Astrocyte (in vitro differentiated cells and primary cell): ENCODE results near the gene ZNF732. TPM values are rescaled to one million over a fixed set of nuclear protein-coding genes. Genes with fewer than 3 reads are reported as not detected.
A peak's percentile ranks its signal among the peaks of the same experiment; 100 is the strongest.

Experiments
- DNase-seq: peaks from one replicate; pipeline ENCODE4 v3.0.0-alpha.2; 2010; ENCODE audit warnings: low read depth
- FAIRE-seq: peaks from 2 replicates; lab custom pipeline; 2011; peaks lifted over from hg19 to GRCh38; lab: Jason Lieb, UNC
- H2AFZ ChIP-seq: 2 replicates; pipeline ENCODE4 v1.6.0; 2012; ENCODE audit warnings: low read depth, low read length, inconsistent platforms
- H3K27ac ChIP-seq: 2 replicates; pipeline ENCODE4 v1.5.1; 2011; ENCODE audit warnings: low read depth, low read length, inconsistent platforms
- H3K27me3 ChIP-seq: 2 replicates; pipeline ENCODE4 v1.6.0; 2011; ENCODE audit warnings: low read length, inconsistent platforms; ENCODE audit not compliant: insufficient read depth
- H3K36me3 ChIP-seq: 2 replicates; pipeline ENCODE4 v1.5.1; 2011; ENCODE audit warnings: low read length, inconsistent platforms; ENCODE audit not compliant: insufficient read depth
- H3K4me1 ChIP-seq: 2 replicates; pipeline ENCODE4 v1.5.1; 2011; ENCODE audit warnings: low read length, inconsistent platforms; ENCODE audit not compliant: insufficient read depth
- H3K4me2 ChIP-seq: 2 replicates; pipeline ENCODE4 v1.6.0; 2012; ENCODE audit warnings: low read length, inconsistent platforms
- H3K4me3 ChIP-seq: 2 replicates; pipeline ENCODE4 v1.5.1; 2011; ENCODE audit warnings: low read depth, mild to moderate bottlenecking, low read length, inconsistent platforms; ENCODE audit not compliant: insufficient read depth
- H3K79me2 ChIP-seq: 2 replicates; pipeline ENCODE4 v1.6.0; 2012; ENCODE audit warnings: mild to moderate bottlenecking, low read length, inconsistent platforms; ENCODE audit not compliant: insufficient read depth
- H3K9ac ChIP-seq: 2 replicates; pipeline ENCODE4 v1.6.0; 2012; ENCODE audit warnings: mild to moderate bottlenecking, low read length, inconsistent platforms
- H3K9me3 ChIP-seq: 2 replicates; pipeline ENCODE4 v1.5.1; 2012; ENCODE audit warnings: low read depth, mild to moderate bottlenecking, low read length, inconsistent platforms; ENCODE audit not compliant: insufficient read depth
- H4K20me1 ChIP-seq: 2 replicates; pipeline ENCODE4 v1.6.0; 2012; ENCODE audit warnings: low read length, inconsistent platforms; ENCODE audit not compliant: insufficient read depth
- H3K27ac Mint-ChIP-seq: one replicate; pipeline ENCODE4 v1.8.0; 2021; ENCODE audit warnings: mild to moderate bottlenecking, mixed read lengths; ENCODE audit not compliant: unreplicated experiment
- H3K27me3 Mint-ChIP-seq: one replicate; pipeline ENCODE4 v1.8.0; 2021; ENCODE audit warnings: low read depth, mixed read lengths; ENCODE audit not compliant: unreplicated experiment
- H3K36me3 Mint-ChIP-seq: one replicate; pipeline ENCODE4 v1.8.0; 2021; ENCODE audit warnings: low read depth, mixed read lengths; ENCODE audit not compliant: unreplicated experiment
- H3K4me1 Mint-ChIP-seq: one replicate; pipeline ENCODE4 v1.8.0; 2021; ENCODE audit warnings: low read depth, mixed read lengths; ENCODE audit not compliant: unreplicated experiment
- H3K4me3 Mint-ChIP-seq: one replicate; pipeline ENCODE4 v1.8.0; 2021; ENCODE audit warnings: mild to moderate bottlenecking, moderate library complexity, mixed read lengths; ENCODE audit not compliant: unreplicated experiment
- H3K9me3 Mint-ChIP-seq: one replicate; pipeline ENCODE4 v1.8.0; 2021; ENCODE audit warnings: mild to moderate bottlenecking, mixed read lengths; ENCODE audit not compliant: unreplicated experiment
- EZH2 ChIP-seq: IDR thresholded peaks from 2 replicates; pipeline ENCODE4 v1.6.1; 2012; ENCODE audit warnings: mild to moderate bottlenecking, low read length, inconsistent platforms; ENCODE audit not compliant: insufficient read depth
- total RNA-seq: library from RNA; stranded (reverse); gene quantifications from 2 replicates; pipeline ENCODE4 v1.2.1, GENCODE V29; 2021
- TF ChIP-seq, protein P1 (sequence below): IDR thresholded peaks from 2 replicates; pipeline ENCODE4 v1.5.1; 2011; ENCODE audit warnings: low read depth, mild to moderate bottlenecking, inconsistent platforms, low read length, moderate library complexity; ENCODE audit not compliant: insufficient read depth

Gene ZNF732
- total RNA-seq, 1 donor from 2014 or later, result 1.4 TPM

- peak overlapping the region; percentile 100 for H3K4me2 ChIP-seq
- no peaks in the 10 kb centered on the region for H3K27me3 ChIP-seq
- peak overlapping the region; percentile 97 for H3K4me3 Mint-ChIP-seq
- peaks cover 9% of the 10 kb centered on the region for H4K20me1 ChIP-seq
- H3K27me3 Mint-ChIP-seq, result peaks cover 3% of the 10 kb centered on the region
- no peak for FAIRE-seq
- H3K4me3 ChIP-seq, result peak overlapping the region; percentile 80
- peak overlapping the region; percentile 100 for H2AFZ ChIP-seq
- peaks cover 18% of the 10 kb centered on the region for H3K9me3 Mint-ChIP-seq
- peak overlapping the region; percentile 69 for H3K27ac ChIP-seq
- no peaks in the 10 kb centered on the region for H3K9me3 ChIP-seq
- no peak for DNase-seq
- peaks cover 9% of the 10 kb centered on the region for H3K4me1 Mint-ChIP-seq
- H3K36me3 ChIP-seq, result no peaks in the 10 kb centered on the region
- no peak overlapping the region for H3K27ac Mint-ChIP-seq
- H3K4me1 ChIP-seq, result peaks cover 7% of the 10 kb centered on the region
- H3K36me3 Mint-ChIP-seq, result peaks cover 22% of the 10 kb centered on the region
- H3K9ac ChIP-seq, result peak overlapping the region; percentile 82
- TF ChIP-seq EZH2, result no peak
- TF ChIP-seq, protein P1, sequence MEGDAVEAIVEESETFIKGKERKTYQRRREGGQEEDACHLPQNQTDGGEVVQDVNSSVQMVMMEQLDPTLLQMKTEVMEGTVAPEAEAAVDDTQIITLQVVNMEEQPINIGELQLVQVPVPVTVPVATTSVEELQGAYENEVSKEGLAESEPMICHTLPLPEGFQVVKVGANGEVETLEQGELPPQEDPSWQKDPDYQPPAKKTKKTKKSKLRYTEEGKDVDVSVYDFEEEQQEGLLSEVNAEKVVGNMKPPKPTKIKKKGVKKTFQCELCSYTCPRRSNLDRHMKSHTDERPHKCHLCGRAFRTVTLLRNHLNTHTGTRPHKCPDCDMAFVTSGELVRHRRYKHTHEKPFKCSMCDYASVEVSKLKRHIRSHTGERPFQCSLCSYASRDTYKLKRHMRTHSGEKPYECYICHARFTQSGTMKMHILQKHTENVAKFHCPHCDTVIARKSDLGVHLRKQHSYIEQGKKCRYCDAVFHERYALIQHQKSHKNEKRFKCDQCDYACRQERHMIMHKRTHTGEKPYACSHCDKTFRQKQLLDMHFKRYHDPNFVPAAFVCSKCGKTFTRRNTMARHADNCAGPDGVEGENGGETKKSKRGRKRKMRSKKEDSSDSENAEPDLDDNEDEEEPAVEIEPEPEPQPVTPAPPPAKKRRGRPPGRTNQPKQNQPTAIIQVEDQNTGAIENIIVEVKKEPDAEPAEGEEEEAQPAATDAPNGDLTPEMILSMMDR, result no peak
- H3K79me2 ChIP-seq, result peaks cover 39% of the 10 kb centered on the region
Measured at GRCh38 chr4:336893-337142, 31.5 kb upstream of the ZNF732 start.

DNA sequence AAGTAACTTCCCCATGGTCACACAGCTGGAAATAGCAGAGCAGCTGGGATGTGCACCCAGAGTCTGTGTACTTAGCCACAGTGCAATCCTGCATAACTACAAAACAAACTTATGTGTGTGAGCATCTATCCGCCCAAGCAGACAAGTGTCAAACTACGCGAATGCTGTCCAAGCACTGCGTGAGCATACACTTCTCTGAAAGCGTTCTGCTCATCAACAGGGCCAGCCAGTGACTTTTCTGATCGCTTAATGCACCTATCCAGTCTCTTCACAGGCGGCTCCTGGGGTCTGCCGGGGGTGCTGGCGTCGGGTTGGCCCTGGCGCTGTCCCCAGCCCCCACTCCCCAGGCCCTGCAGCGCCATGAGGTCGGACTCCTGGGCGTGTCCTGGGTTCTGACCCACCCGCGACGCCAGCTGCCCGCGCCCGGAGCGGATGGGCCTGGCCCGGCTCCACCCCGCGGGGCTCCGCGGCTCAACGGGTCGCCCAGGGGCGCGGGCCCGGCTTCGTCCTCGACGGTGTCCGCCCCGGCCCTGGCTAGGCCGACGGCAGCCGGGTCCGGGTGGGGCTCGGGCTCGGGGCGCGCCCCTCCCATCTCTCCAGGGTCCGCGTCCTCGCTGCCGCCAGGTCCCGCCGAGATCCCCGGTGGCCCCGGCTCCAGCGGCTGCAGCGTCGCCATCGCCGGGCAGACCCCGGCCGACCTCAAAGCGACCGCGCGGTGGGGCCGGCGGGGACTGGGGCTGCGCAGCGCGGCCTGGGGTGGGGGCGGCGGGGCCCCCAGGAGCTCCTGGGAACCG lies 31.0 kb upstream of the ZNF732 start:
- no peaks in the 10 kb centered on the region for H3K9me3 ChIP-seq
- Mint-ChIP-seq H3K4me1 (peaks cover 9% of the 10 kb centered on the region), H3K36me3 (peaks cover 17% of the 10 kb centered on the region), H3K9me3 (peaks cover 18% of the 10 kb centered on the region), H3K4me3 (peak overlapping the region; percentile 79), H3K27me3 (peaks cover 3% of the 10 kb centered on the region), H3K27ac (peak overlapping the region; percentile 75)
- H3K27me3 ChIP-seq, result no peaks in the 10 kb centered on the region
- peaks cover 9% of the 10 kb centered on the region for H4K20me1 ChIP-seq
- TF ChIP-seq EZH2, result no peak
- TF ChIP-seq, protein P1, result no peak
- H2AFZ ChIP-seq, result peak overlapping the region; percentile 100
- H3K4me1 ChIP-seq, result peaks cover 7% of the 10 kb centered on the region
- H3K36me3 ChIP-seq, result no peaks in the 10 kb centered on the region
- H3K27ac ChIP-seq, result no peak overlapping the region
- H3K9ac ChIP-seq, result peak overlapping the region; percentile 82
- DNase-seq (no peak), FAIRE-seq (no peak)
- peaks cover 34% of the 10 kb centered on the region for H3K79me2 ChIP-seq
- H3K4me2 ChIP-seq, result peak overlapping the region; percentile 100
- H3K4me3 ChIP-seq, result peak overlapping the region; percentile 80

DNA sequence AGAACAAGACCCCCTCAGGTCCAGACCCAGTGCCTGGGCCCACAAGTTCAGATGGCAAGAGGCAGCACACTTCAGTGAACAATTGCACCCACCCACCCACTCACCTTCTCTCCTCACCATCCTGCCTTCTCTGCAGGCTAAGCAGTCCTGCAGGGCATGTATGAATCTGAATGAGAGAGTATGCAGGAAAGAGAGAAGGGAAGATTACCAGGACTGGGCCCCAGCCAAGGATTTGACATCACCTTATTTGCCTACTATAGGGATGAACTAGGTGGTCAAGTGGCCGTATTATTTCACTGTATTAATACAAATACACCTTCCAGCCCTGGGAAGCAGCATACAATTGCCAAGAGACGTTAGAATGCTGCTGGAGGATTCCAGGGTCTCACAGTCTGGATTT lies 30.2 kb upstream of the ZNF732 start:
- TF ChIP-seq, protein P1, result no peak
- TF ChIP-seq EZH2, result no peak
- peak overlapping the region; percentile 51 for H2AFZ ChIP-seq

More for the DNA sequence above, 30.2 kb upstream of the ZNF732 start:
- Histone ChIP-seq H4K20me1 (peaks cover 9% of the 10 kb centered on the region), H3K27me3 (no peaks in the 10 kb centered on the region), H3K9ac (no peak overlapping the region), H3K9me3 (no peaks in the 10 kb centered on the region), H3K4me1 (peaks cover 7% of the 10 kb centered on the region), H3K4me2 (no peak overlapping the region), H3K36me3 (no peaks in the 10 kb centered on the region), H3K79me2 (peaks cover 26% of the 10 kb centered on the region), H3K4me3 (no peak overlapping the region), H3K27ac (no peak overlapping the region)
- no peak for DNase-seq
- Mint-ChIP-seq H3K9me3 (peaks cover 16% of the 10 kb centered on the region), H3K27me3 (peaks cover 3% of the 10 kb centered on the region), H3K4me1 (peaks cover 9% of the 10 kb centered on the region), H3K27ac (no peak overlapping the region), H3K36me3 (peaks cover 17% of the 10 kb centered on the region), H3K4me3 (peak overlapping the region; percentile 79)
- FAIRE-seq, result no peak
